Fibroblast of mammary gland (primary cell): ENCODE data around the gene ME3.
"Not testable (repeated sequence)": the region's sequence is repeated elsewhere in the genome, so short reads cannot be mapped to it uniquely, and the experiment has no call there.

Experiments used
- DNase-seq: peaks from one replicate; pipeline ENCODE4 v3.0.0-alpha.2; 2010; ENCODE audit warnings: low read depth
- H3K4me3 ChIP-seq: 2 replicates; pipeline ENCODE4 v1.5.1; 2011; ENCODE audit warnings: low read depth, mild to moderate bottlenecking, low read length, moderate library complexity; ENCODE audit not compliant: control insufficient read depth
- CTCF ChIP-seq: conservative IDR thresholded peaks from 2 replicates; pipeline ENCODE4 v1.5.1; 2011; ENCODE audit warnings: low read depth, low read length, inconsistent platforms; ENCODE audit not compliant: control insufficient read depth, insufficient read depth

Gene ME3

GRCh38 chr11:86427441-86427840, 245.0 kb downstream of the ME3 start:
- H3K4me3 ChIP-seq: no peak overlapping the region
- no peak for TF ChIP-seq CTCF
- no peak for DNase-seq

GRCh38 chr11:86423488-86423887, 248.9 kb downstream of the ME3 start:
- not testable (repeated sequence) for DNase-seq, H3K4me3 ChIP-seq

- no peak for TF ChIP-seq CTCF
- no peak for DNase-seq
- H3K4me3 ChIP-seq: no peak overlapping the region
Observed at GRCh38 chr11:86422371-86422770, 250.0 kb downstream of the ME3 start.

GRCh38 chr11:86421946-86422345, 250.5 kb downstream of the ME3 start:
- no peak for TF ChIP-seq CTCF
- H3K4me3 ChIP-seq: no peak overlapping the region
- no peak for DNase-seq

GRCh38 chr11:86418917-86419316, 253.5 kb downstream of the ME3 start:
- peak; percentile 29 for DNase-seq
- no peak overlapping the region for H3K4me3 ChIP-seq
- peak; percentile 27 for TF ChIP-seq CTCF

- no peak for DNase-seq
- no peak overlapping the region for H3K4me3 ChIP-seq
- no peak for TF ChIP-seq CTCF
Observed at GRCh38 chr11:86418513-86418912, 253.9 kb downstream of the ME3 start.

- TF ChIP-seq CTCF: no peak
- no peak overlapping the region for H3K4me3 ChIP-seq
- no peak for DNase-seq
Observed at GRCh38 chr11:86418106-86418505, 254.3 kb downstream of the ME3 start.

- DNase-seq, H3K4me3 ChIP-seq: not testable (repeated sequence)
Observed at GRCh38 chr11:86416951-86417350, 255.5 kb downstream of the ME3 start.
